ENCODE measurements around the gene TRIM29. TPM values are rescaled to one million over a fixed set of nuclear protein-coding genes. Genes with fewer than 3 reads are reported as not detected.

Gene TRIM29
- total and polyA plus RNA-seq, 7 donors, result 0.33 to 8.5 (median 6.0) TPM

- WGBS, 2 donors, result 73 to 87% methylated on average over 3 of the region's 3 CpGs
- H3K4me1 ChIP-seq, result no peaks in the 10 kb centered on the region
- H3K4me3 ChIP-seq, result no peak overlapping the region
- intact Hi-C loops (cut with DNase I), result no loop called here
- DNase-seq, result no peak
- TF ChIP-seq POLR2AphosphoS5 (IDR thresholded peaks at IDR 0.05) (no peak), CTCF (IDR thresholded peaks at IDR 0.05) (no peak), EP300 (IDR thresholded peaks at IDR 0.05) (no peak), POLR2A (IDR thresholded peaks at IDR 0.05) (no peak)
- H3K36me3 ChIP-seq, result no peaks in the 10 kb centered on the region
- H3K27ac ChIP-seq, result no peak overlapping the region
- peaks cover 0 to 6% (median 0%) of the 10 kb centered on the region in 3 donors for H3K27me3 ChIP-seq
- H3K9me3 ChIP-seq, result no peaks in the 10 kb centered on the region
Observed at GRCh38 chr11:120095516-120095915, 42.4 kb downstream of the TRIM29 start.

GRCh38 chr11:120091701-120092100 lies 46.2 kb downstream of the TRIM29 start:
- Histone ChIP-seq H3K36me3 (no peaks in the 10 kb centered on the region), H3K27me3 (no peaks in the 10 kb centered on the region), H3K27ac (no peak overlapping the region), H3K4me3 (no peak overlapping the region), H3K4me1 (no peaks in the 10 kb centered on the region), H3K9me3 (no peaks in the 10 kb centered on the region)
- TF ChIP-seq CTCF (IDR thresholded peaks at IDR 0.05), result no peak
- TF ChIP-seq POLR2A (IDR thresholded peaks at IDR 0.05), result no peak
- TF ChIP-seq EP300 (IDR thresholded peaks at IDR 0.05), result no peak
- no peak for TF ChIP-seq POLR2AphosphoS5 (IDR thresholded peaks at IDR 0.05)
- intact Hi-C loops (cut with DNase I), result no loop called here
- WGBS, 2 donors, result 67 to 71% methylated on average over 5 of the region's 5 CpGs
- DNase-seq, result no peak

GRCh38 chr11:120091121-120091520 lies 46.8 kb downstream of the TRIM29 start:
- TF ChIP-seq POLR2AphosphoS5 (IDR thresholded peaks at IDR 0.05) (no peak), CTCF (IDR thresholded peaks at IDR 0.05) (no peak), POLR2A (IDR thresholded peaks at IDR 0.05) (no peak), EP300 (IDR thresholded peaks at IDR 0.05) (no peak)
- Histone ChIP-seq H3K4me1 (no peaks in the 10 kb centered on the region), H3K27me3 (no peaks in the 10 kb centered on the region), H3K4me3 (no peak overlapping the region), H3K27ac (no peak overlapping the region), H3K9me3 (no peaks in the 10 kb centered on the region), H3K36me3 (no peaks in the 10 kb centered on the region)
- 66 to 70% methylated on average over 1 of the region's 1 CpG for WGBS, 2 donors
- no peak for DNase-seq
- intact Hi-C loops (cut with DNase I), result no loop called here

- Histone ChIP-seq H3K27ac (no peak overlapping the region), H3K27me3 (no peaks in the 10 kb centered on the region), H3K36me3 (no peaks in the 10 kb centered on the region), H3K4me1 (no peaks in the 10 kb centered on the region), H3K4me3 (no peak overlapping the region), H3K9me3 (no peaks in the 10 kb centered on the region)
- TF ChIP-seq POLR2AphosphoS5 (IDR thresholded peaks at IDR 0.05) (no peak), EP300 (IDR thresholded peaks at IDR 0.05) (no peak), CTCF (IDR thresholded peaks at IDR 0.05) (no peak), POLR2A (IDR thresholded peaks at IDR 0.05) (no peak)
- no peak for DNase-seq
- intact Hi-C loops (cut with DNase I), result no loop called here
- 90 to 93% methylated on average over 3 of the region's 3 CpGs for WGBS, 2 donors
Observed at GRCh38 chr11:120090411-120090810, 47.5 kb downstream of the TRIM29 start.
